CD4-positive, alpha-beta T cell (primary cell): Measurements from ENCODE around the gene FFAR1. TPM values are rescaled to one million over a fixed set of nuclear protein-coding genes. Genes with fewer than 3 reads are reported as not detected.

Source experiments
- ATAC-seq: fragments of 200-7000 bp; cut with Tn5 transposase; one replicate; pipeline ENCODE4 v1.10.0; 2022; ENCODE audit warnings: mild to moderate bottlenecking; ENCODE audit not compliant: poor library complexity
- CTCF ChIA-PET: fragments of 350-600 bp; sonication (Branson Sonifier 250); formaldehyde crosslinking; loops from one replicate; lab custom pipeline; 2021; ENCODE audit warnings: antibody characterized with exemption, inconsistent platforms; lab: Charles Lee
- POLR2A ChIA-PET: fragments of 350-600 bp; sonication (Branson Sonifier 250); formaldehyde crosslinking; loops from one replicate; lab custom pipeline; 2021; ENCODE audit warnings: antibody characterized with exemption, inconsistent platforms; lab: Charles Lee
- DNase-seq, 14 experiments: peaks; one replicate each; pipeline ENCODE4 v3.0.0-alpha.2; 2013 to 2020; ENCODE audit warnings: mixed read lengths in 2 of 14
- H3K27ac ChIP-seq, 2 donors: one replicate each; pipeline versions ENCODE4 v1.5.1 to v1.7.0; 2013; ENCODE audit warnings: low read length in 2 of 2, low read depth in 1 of 2, mild to moderate bottlenecking in 1 of 2
- H3K27me3 ChIP-seq, 2 experiments: 1 replicate in 1 of 2; 2 replicates in 1 of 2; pipeline versions ENCODE4 v1.6.1 to v1.7.0; 2013; ENCODE audit warnings: low read length in 2 of 2, control low read depth in 1 of 2, mild to moderate bottlenecking in 1 of 2, moderate library complexity in 1 of 2; ENCODE audit not compliant: insufficient read depth in 2 of 2, control insufficient read depth in 1 of 2
- H3K36me3 ChIP-seq: one replicate; pipeline ENCODE4 v1.6.1; 2013; ENCODE audit warnings: low read length, control low read depth; ENCODE audit not compliant: insufficient read depth
- H3K4me1 ChIP-seq: one replicate; pipeline ENCODE4 v1.6.1; 2013; ENCODE audit warnings: low read length, control low read depth; ENCODE audit not compliant: insufficient read depth
- H3K4me3 ChIP-seq: one replicate; pipeline ENCODE4 v1.5.1; 2013; ENCODE audit warnings: mild to moderate bottlenecking, low read length, moderate library complexity
- H3K9me3 ChIP-seq, 2 experiments: 1 replicate in 1 of 2; 2 replicates in 1 of 2; pipeline versions ENCODE4 v1.6.1 to v1.7.0; 2013; ENCODE audit warnings: low read length in 2 of 2, mild to moderate bottlenecking in 2 of 2, control low read depth in 1 of 2, moderate library complexity in 1 of 2; ENCODE audit not compliant: control insufficient read depth in 1 of 2, insufficient read depth in 1 of 2
- H3K27ac Mint-ChIP-seq: one replicate; pipeline ENCODE4 v1.8.0; 2020; ENCODE audit warnings: mixed read lengths
- H3K27me3 Mint-ChIP-seq: one replicate; pipeline ENCODE4 v1.8.0; 2021; ENCODE audit warnings: mixed read lengths
- H3K36me3 Mint-ChIP-seq: one replicate; pipeline ENCODE4 v1.8.0; 2021; ENCODE audit warnings: low read depth, mixed read lengths
- H3K4me1 Mint-ChIP-seq: one replicate; pipeline ENCODE4 v1.8.0; 2021; ENCODE audit warnings: low read depth, mixed read lengths
- H3K4me3 Mint-ChIP-seq: one replicate; pipeline ENCODE4 v1.8.0; 2020; ENCODE audit warnings: mild to moderate bottlenecking, mixed read lengths
- H3K9me3 Mint-ChIP-seq: one replicate; pipeline ENCODE4 v1.8.0; 2020; ENCODE audit warnings: mixed read lengths
- CTCF ChIP-seq: fragments of 200-600 bp; IDR thresholded peaks from one replicate; pipeline ENCODE4 v1.8.0; 2022; ENCODE audit warnings: antibody characterized with exemption, mild to moderate bottlenecking
- intact Hi-C, 2 experiments: fragments of 100-400 bp; cut with DNase I in 1 of 2; cut with micrococcal nuclease in 1 of 2; formaldehyde crosslinking; loops; one replicate each; pipeline versions ENCODE4 v1.15.1 to v1.9.0; 2023 to 2025; cut with DNase I, micrococcal nuclease
- total RNA-seq, 174 experiments: library from RNA in 2 of 174; stranded (reverse) in 2 of 174; gene quantifications; one replicate each; pipeline ENCODE4 v1.2.3 and lab custom pipeline; 2021 to 2026

The FFAR1 gene
- total RNA-seq, 2 experiments from 2014 or later: not detected

GRCh38 chr19:35334144-35334753 is 13.5 kb upstream of the FFAR1 start:
- Histone ChIP-seq H3K27ac (no peak overlapping the region), H3K9me3 (no peaks in the 10 kb centered on the region), H3K4me1 (peaks cover 11% of the 10 kb centered on the region), H3K27me3 (no peaks in the 10 kb centered on the region), H3K36me3 (no peaks in the 10 kb centered on the region), H3K4me3 (no peak overlapping the region)
- H3K27me3 Mint-ChIP-seq: peaks cover 8% of the 10 kb centered on the region
- H3K4me1 Mint-ChIP-seq: peaks cover 8% of the 10 kb centered on the region
- ChIA-PET POLR2A (no interaction called here), CTCF (no interaction called here)
- DNase-seq (no peak), ATAC-seq (no peak)
- H3K36me3 Mint-ChIP-seq: no peaks in the 10 kb centered on the region
- intact Hi-C loops: no loop called here
- TF ChIP-seq CTCF: no peak
- H3K9me3 Mint-ChIP-seq: no peaks in the 10 kb centered on the region
- no peak overlapping the region for H3K27ac Mint-ChIP-seq
- no peak overlapping the region for H3K4me3 Mint-ChIP-seq

GRCh38 chr19:35336166-35336955 is 11.3 kb upstream of the FFAR1 start:
- H3K27me3 ChIP-seq: no peaks in the 10 kb centered on the region
- no peak for ATAC-seq
- H3K4me3 ChIP-seq: no peak overlapping the region
- Mint-ChIP-seq H3K36me3 (no peaks in the 10 kb centered on the region), H3K4me3 (no peak overlapping the region), H3K4me1 (peaks cover 8% of the 10 kb centered on the region), H3K9me3 (no peaks in the 10 kb centered on the region), H3K27me3 (peaks cover 4% of the 10 kb centered on the region), H3K27ac (no peak overlapping the region)
- H3K4me1 ChIP-seq: peaks cover 11% of the 10 kb centered on the region
- no peak overlapping the region for H3K27ac ChIP-seq
- intact Hi-C loops: no loop called here
- no peaks in the 10 kb centered on the region for H3K9me3 ChIP-seq
- DNase-seq: no peak
- no peaks in the 10 kb centered on the region for H3K36me3 ChIP-seq
- TF ChIP-seq CTCF: no peak
- ChIA-PET CTCF (interaction anchor here (0.5 kb wide), 1 partner anchor 49 kb away, joined by 4 read pairs; no protein-coding TSS in a partner anchor), POLR2A (no interaction called here)

GRCh38 chr19:35337097-35337983 is 10.4 kb upstream of the FFAR1 start:
- DNase-seq (no peak), ATAC-seq (no peak)

More at GRCh38 chr19:35337097-35337983, 10.4 kb upstream of the FFAR1 start:
- no peak overlapping the region for H3K4me3 ChIP-seq
- Mint-ChIP-seq H3K27me3 (peaks cover 4% of the 10 kb centered on the region), H3K9me3 (no peaks in the 10 kb centered on the region), H3K4me1 (peaks cover 8% of the 10 kb centered on the region), H3K36me3 (no peaks in the 10 kb centered on the region), H3K4me3 (no peak overlapping the region), H3K27ac (no peak overlapping the region)
- ChIA-PET CTCF (no interaction called here), POLR2A (no interaction called here)
- H3K36me3 ChIP-seq: no peaks in the 10 kb centered on the region
- intact Hi-C loops: no loop called here
- no peak for TF ChIP-seq CTCF
- H3K27ac ChIP-seq: no peak overlapping the region
- H3K9me3 ChIP-seq: no peaks in the 10 kb centered on the region
- H3K27me3 ChIP-seq: no peaks in the 10 kb centered on the region
- peaks cover 11% of the 10 kb centered on the region for H3K4me1 ChIP-seq
